Activated naive CD4-positive, alpha-beta T cell treated with anti-CD3 and anti-CD28 coated beads for 36 hours (primary cell): ENCODE results near the gene RAD51B. TPM values are rescaled to one million over a fixed set of nuclear protein-coding genes. Genes with fewer than 3 reads are reported as not detected.

Source experiments
- CTCF ChIA-PET: fragments of 350-600 bp; sonication (Branson Sonifier 250); formaldehyde crosslinking; loops from one replicate; lab custom pipeline; 2021; ENCODE audit warnings: antibody characterized with exemption; lab: Charles Lee
- DNase-seq: peaks from one replicate; pipeline ENCODE4 v3.0.0-alpha.2; 2020
- H3K27ac Mint-ChIP-seq: one replicate; pipeline ENCODE4 v1.8.0; 2021; ENCODE audit warnings: mild to moderate bottlenecking, mixed read lengths
- H3K27me3 Mint-ChIP-seq: one replicate; pipeline ENCODE4 v1.8.0; 2021; ENCODE audit warnings: low read depth, mixed read lengths
- H3K36me3 Mint-ChIP-seq: one replicate; pipeline ENCODE4 v1.8.0; 2021; ENCODE audit warnings: low read depth, mixed read lengths
- H3K4me1 Mint-ChIP-seq: one replicate; pipeline ENCODE4 v1.8.0; 2021; ENCODE audit warnings: low read depth, mixed read lengths
- H3K4me3 Mint-ChIP-seq: one replicate; pipeline ENCODE4 v1.8.0; 2021; ENCODE audit warnings: mild to moderate bottlenecking, moderate library complexity, mixed read lengths
- H3K9me3 Mint-ChIP-seq: one replicate; pipeline ENCODE4 v1.8.0; 2021; ENCODE audit warnings: mixed read lengths
- intact Hi-C: fragments of 100-400 bp; cut with micrococcal nuclease; formaldehyde crosslinking; loops from one replicate; pipeline ENCODE4 v1.15.1; 2023
- total RNA-seq, 2 experiments: library from RNA; stranded (reverse); gene quantifications; one replicate each; pipeline ENCODE4 v1.2.3, GENCODE V29; 2021

RAD51B gene
- total RNA-seq, 2 experiments from 2014 or later: 44.8 to 47.6 TPM

GRCh38 chr14:68492381-68493151 is 673.0 kb downstream of the RAD51B start:
- H3K27ac Mint-ChIP-seq: no peak overlapping the region
- intact Hi-C loops: no loop called here
- DNase-seq: no peak
- no peak overlapping the region for H3K4me3 Mint-ChIP-seq
- H3K36me3 Mint-ChIP-seq: no peaks in the 10 kb centered on the region
- peaks cover 35% of the 10 kb centered on the region for H3K4me1 Mint-ChIP-seq
- no peaks in the 10 kb centered on the region for H3K27me3 Mint-ChIP-seq
- CTCF ChIA-PET: interaction anchor here (0.7 to 1.3 kb wide), 2 partner anchors 84 to 352 kb away, joined by 3 read pairs; no protein-coding TSS in a partner anchor
- no peaks in the 10 kb centered on the region for H3K9me3 Mint-ChIP-seq

GRCh38 chr14:68493152-68493911 is 673.8 kb downstream of the RAD51B start:
- no peak overlapping the region for H3K4me3 Mint-ChIP-seq
- H3K36me3 Mint-ChIP-seq: no peaks in the 10 kb centered on the region
- peaks cover 28% of the 10 kb centered on the region for H3K4me1 Mint-ChIP-seq
- DNase-seq: no peak
- CTCF ChIA-PET: interaction anchor here (0.7 to 1.3 kb wide), 2 partner anchors 83 to 351 kb away, joined by 3 read pairs; no protein-coding TSS in a partner anchor
- no peak overlapping the region for H3K27ac Mint-ChIP-seq
- no peaks in the 10 kb centered on the region for H3K9me3 Mint-ChIP-seq
- intact Hi-C loops: no loop called here
- H3K27me3 Mint-ChIP-seq: no peaks in the 10 kb centered on the region

GRCh38 chr14:68495101-68496039 is 675.8 kb downstream of the RAD51B start:
- Mint-ChIP-seq H3K36me3 (no peaks in the 10 kb centered on the region), H3K4me1 (peaks cover 25% of the 10 kb centered on the region), H3K4me3 (no peak overlapping the region), H3K9me3 (no peaks in the 10 kb centered on the region), H3K27ac (no peak overlapping the region), H3K27me3 (no peaks in the 10 kb centered on the region)
- intact Hi-C loops: no loop called here
- peak; percentile 35 for DNase-seq
- CTCF ChIA-PET: no interaction called here

- no peaks in the 10 kb centered on the region for H3K36me3 Mint-ChIP-seq
- H3K9me3 Mint-ChIP-seq: no peaks in the 10 kb centered on the region
- no peak overlapping the region for H3K4me3 Mint-ChIP-seq
- no peaks in the 10 kb centered on the region for H3K27me3 Mint-ChIP-seq
- no peak overlapping the region for H3K27ac Mint-ChIP-seq
- CTCF ChIA-PET: no interaction called here
- intact Hi-C loops: no loop called here
- no peak for DNase-seq
- peaks cover 30% of the 10 kb centered on the region for H3K4me1 Mint-ChIP-seq
These were observed 677.4 kb downstream of the RAD51B start for GRCh38 chr14:68497011-68497410.

- peaks cover 36% of the 10 kb centered on the region for H3K4me1 Mint-ChIP-seq
- CTCF ChIA-PET: no interaction called here
- no peaks in the 10 kb centered on the region for H3K27me3 Mint-ChIP-seq
These were observed 679.9 kb downstream of the RAD51B start for GRCh38 chr14:68499451-68499850.

GRCh38 chr14:68501171-68501570 is 681.6 kb downstream of the RAD51B start:
- H3K27ac Mint-ChIP-seq: no peak overlapping the region
- DNase-seq: no peak
- no peaks in the 10 kb centered on the region for H3K36me3 Mint-ChIP-seq
- H3K4me1 Mint-ChIP-seq: peaks cover 29% of the 10 kb centered on the region
- CTCF ChIA-PET: no interaction called here
- no peaks in the 10 kb centered on the region for H3K9me3 Mint-ChIP-seq
- intact Hi-C loops: no loop called here
- no peak overlapping the region for H3K4me3 Mint-ChIP-seq
- no peaks in the 10 kb centered on the region for H3K27me3 Mint-ChIP-seq

More at GRCh38 chr14:68499451-68499850, 679.9 kb downstream of the RAD51B start:
- Mint-ChIP-seq H3K27ac (no peak overlapping the region), H3K9me3 (no peaks in the 10 kb centered on the region), H3K36me3 (no peaks in the 10 kb centered on the region), H3K4me3 (no peak overlapping the region)
- DNase-seq: no peak
- intact Hi-C loops: no loop called here

GRCh38 chr14:68501614-68502052 is 682.1 kb downstream of the RAD51B start:
- peaks cover 30% of the 10 kb centered on the region for H3K4me1 Mint-ChIP-seq
- H3K36me3 Mint-ChIP-seq: no peaks in the 10 kb centered on the region
- intact Hi-C loops: no loop called here
- H3K27me3 Mint-ChIP-seq: no peaks in the 10 kb centered on the region
- CTCF ChIA-PET: no interaction called here
- no peak overlapping the region for H3K4me3 Mint-ChIP-seq
- H3K9me3 Mint-ChIP-seq: no peaks in the 10 kb centered on the region
- no peak for DNase-seq
- no peak overlapping the region for H3K27ac Mint-ChIP-seq

GRCh38 chr14:68502230-68502629 is 682.7 kb downstream of the RAD51B start:
- Mint-ChIP-seq H3K36me3 (no peaks in the 10 kb centered on the region), H3K27me3 (no peaks in the 10 kb centered on the region), H3K4me3 (no peak overlapping the region), H3K27ac (no peak overlapping the region), H3K4me1 (peaks cover 36% of the 10 kb centered on the region), H3K9me3 (no peaks in the 10 kb centered on the region)
- intact Hi-C loops: no loop called here
- no peak for DNase-seq
- CTCF ChIA-PET: no interaction called here

GRCh38 chr14:68503186-68503825 is 683.7 kb downstream of the RAD51B start:
- Mint-ChIP-seq H3K9me3 (no peaks in the 10 kb centered on the region), H3K27me3 (no peaks in the 10 kb centered on the region), H3K4me3 (no peak overlapping the region), H3K4me1 (peaks cover 47% of the 10 kb centered on the region), H3K36me3 (no peaks in the 10 kb centered on the region), H3K27ac (no peak overlapping the region)
- CTCF ChIA-PET: interaction anchor here (0.6 kb wide), 1 partner anchor 149 kb away, joined by 4 read pairs; no protein-coding TSS in a partner anchor
- intact Hi-C loops: no loop called here
- no peak for DNase-seq

- Mint-ChIP-seq H3K4me3 (no peak overlapping the region), H3K36me3 (no peaks in the 10 kb centered on the region), H3K27me3 (no peaks in the 10 kb centered on the region), H3K27ac (no peak overlapping the region), H3K4me1 (peaks cover 47% of the 10 kb centered on the region), H3K9me3 (no peaks in the 10 kb centered on the region)
- DNase-seq: no peak
- CTCF ChIA-PET: no interaction called here
- intact Hi-C loops: loop anchor here (5.0 kb wide), 2 partner anchors 282 to 312 kb away; no protein-coding TSS in a partner anchor
These were observed 685.3 kb downstream of the RAD51B start for GRCh38 chr14:68504861-68505260.

GRCh38 chr14:68506021-68506644 is 686.6 kb downstream of the RAD51B start:
- H3K4me1 Mint-ChIP-seq: peaks cover 44% of the 10 kb centered on the region
- CTCF ChIA-PET: interaction anchor here (1.1 to 1.5 kb wide), 2 partner anchors 255 to 320 kb away, joined by 3 to 4 read pairs; no protein-coding TSS in a partner anchor
- DNase-seq: peak; percentile 11
- peak overlapping the region; percentile 20 for H3K27ac Mint-ChIP-seq
- no peaks in the 10 kb centered on the region for H3K27me3 Mint-ChIP-seq
- intact Hi-C loops: loop anchor here (5.0 kb wide), 2 partner anchors 281 to 311 kb away; no protein-coding TSS in a partner anchor
- H3K9me3 Mint-ChIP-seq: no peaks in the 10 kb centered on the region
- no peaks in the 10 kb centered on the region for H3K36me3 Mint-ChIP-seq
- no peak overlapping the region for H3K4me3 Mint-ChIP-seq
